ENCODE measurements around the gene PHC2.

The PHC2 gene

GRCh38 chr1:33358114-33358794 lies 72.6 kb downstream of the PHC2 start:
- in situ Hi-C loops (cut with HindIII; ENCODE audit: low pct_ligation_motif_present, low sequenced_read_pairs): no loop called here
- Histone ChIP-seq H3K27me3 (replicated peaks) (no peaks in the 10 kb centered on the region), H3K27ac (no peak overlapping the region), H3K4me3 (ENCODE audit: low read depth, low read length) (no peak overlapping the region), H3K36me3 (replicated peaks) (peaks cover 24% of the 10 kb centered on the region)
- no peak for DNase-seq
- TF ChIP-seq, protein P1, sequence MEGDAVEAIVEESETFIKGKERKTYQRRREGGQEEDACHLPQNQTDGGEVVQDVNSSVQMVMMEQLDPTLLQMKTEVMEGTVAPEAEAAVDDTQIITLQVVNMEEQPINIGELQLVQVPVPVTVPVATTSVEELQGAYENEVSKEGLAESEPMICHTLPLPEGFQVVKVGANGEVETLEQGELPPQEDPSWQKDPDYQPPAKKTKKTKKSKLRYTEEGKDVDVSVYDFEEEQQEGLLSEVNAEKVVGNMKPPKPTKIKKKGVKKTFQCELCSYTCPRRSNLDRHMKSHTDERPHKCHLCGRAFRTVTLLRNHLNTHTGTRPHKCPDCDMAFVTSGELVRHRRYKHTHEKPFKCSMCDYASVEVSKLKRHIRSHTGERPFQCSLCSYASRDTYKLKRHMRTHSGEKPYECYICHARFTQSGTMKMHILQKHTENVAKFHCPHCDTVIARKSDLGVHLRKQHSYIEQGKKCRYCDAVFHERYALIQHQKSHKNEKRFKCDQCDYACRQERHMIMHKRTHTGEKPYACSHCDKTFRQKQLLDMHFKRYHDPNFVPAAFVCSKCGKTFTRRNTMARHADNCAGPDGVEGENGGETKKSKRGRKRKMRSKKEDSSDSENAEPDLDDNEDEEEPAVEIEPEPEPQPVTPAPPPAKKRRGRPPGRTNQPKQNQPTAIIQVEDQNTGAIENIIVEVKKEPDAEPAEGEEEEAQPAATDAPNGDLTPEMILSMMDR (IDR thresholded peaks at IDR 0.05; ENCODE audit: low read depth, low read length, missing control alignments): no peak

DNA sequence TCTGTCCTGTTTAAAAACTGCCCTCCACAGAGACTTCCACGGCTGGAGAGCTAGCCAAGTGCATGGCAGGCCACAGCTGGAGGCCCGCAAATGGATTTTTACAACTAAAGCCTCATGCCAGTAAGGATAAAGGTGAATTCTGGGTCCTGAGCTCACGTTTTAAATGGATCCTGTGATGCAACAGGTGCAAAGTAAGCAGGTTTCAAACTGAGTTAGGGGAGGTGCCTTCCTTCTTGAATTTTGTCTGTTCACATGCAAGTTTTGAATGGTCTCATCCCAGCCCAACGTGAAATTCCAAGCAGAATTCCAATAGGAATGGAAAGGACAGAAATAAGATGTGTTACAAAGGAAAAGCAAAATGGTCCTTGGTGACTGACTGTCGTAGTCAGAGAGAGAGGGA lies 73.8 kb downstream of the PHC2 start:
- TF ChIP-seq, protein P1 (IDR thresholded peaks at IDR 0.05; ENCODE audit: low read depth, low read length, missing control alignments): no peak
- Histone ChIP-seq H3K27me3 (replicated peaks) (no peaks in the 10 kb centered on the region), H3K4me3 (ENCODE audit: low read depth, low read length) (no peak overlapping the region), H3K36me3 (replicated peaks) (peaks cover 24% of the 10 kb centered on the region), H3K27ac (no peak overlapping the region)
- in situ Hi-C loops (cut with HindIII; ENCODE audit: low pct_ligation_motif_present, low sequenced_read_pairs): no loop called here
- no peak for DNase-seq

DNA sequence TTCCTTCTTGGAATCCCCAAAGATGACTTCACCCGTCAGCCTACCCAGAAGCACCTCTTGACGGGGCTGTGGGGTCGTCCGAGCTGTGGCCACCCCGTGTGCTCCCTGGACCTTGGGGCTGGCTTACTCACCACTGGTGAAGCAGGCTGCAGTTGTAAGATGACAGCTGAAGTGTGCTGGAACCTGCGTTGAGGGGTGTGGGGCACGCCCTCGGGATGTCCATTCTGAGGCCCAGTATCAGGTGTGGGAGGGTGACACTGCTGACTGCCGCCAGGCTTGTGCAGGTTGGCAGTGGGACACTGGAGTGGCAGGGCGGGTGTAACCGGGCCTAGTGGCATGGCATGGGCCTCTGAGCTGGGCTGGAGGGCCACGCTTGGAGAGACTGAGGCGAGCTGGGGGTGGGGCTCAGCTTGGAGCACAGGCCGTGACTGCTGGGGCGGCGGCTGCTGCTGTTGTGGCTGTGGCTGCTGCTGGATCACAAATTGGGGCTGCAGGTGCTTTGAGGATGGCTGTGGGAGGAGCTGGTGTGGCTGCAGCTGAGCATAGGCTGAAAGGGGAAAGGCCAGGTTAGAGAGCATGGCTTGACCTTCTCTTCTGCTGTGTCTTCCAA lies 76.1 kb downstream of the PHC2 start:
- H3K4me3 ChIP-seq (ENCODE audit: low read depth, low read length): no peak overlapping the region
- peaks cover 24% of the 10 kb centered on the region for H3K36me3 ChIP-seq (replicated peaks)
- in situ Hi-C loops (cut with HindIII; ENCODE audit: low pct_ligation_motif_present, low sequenced_read_pairs): no loop called here
- TF ChIP-seq, protein P1 (IDR thresholded peaks at IDR 0.05; ENCODE audit: low read depth, low read length, missing control alignments): no peak
- no peak for DNase-seq
- no peak overlapping the region for H3K27ac ChIP-seq
- H3K27me3 ChIP-seq (replicated peaks): no peaks in the 10 kb centered on the region

GRCh38 chr1:33353531-33353930 lies 77.4 kb downstream of the PHC2 start:
- no peaks in the 10 kb centered on the region for H3K27me3 ChIP-seq (replicated peaks)
- TF ChIP-seq, protein P1 (IDR thresholded peaks at IDR 0.05; ENCODE audit: low read depth, low read length, missing control alignments): no peak
- no peak for DNase-seq

GRCh38 chr1:33351281-33351660 lies 79.6 kb downstream of the PHC2 start:
- H3K27ac ChIP-seq: no peak overlapping the region
- no peaks in the 10 kb centered on the region for H3K27me3 ChIP-seq (replicated peaks)
- H3K36me3 ChIP-seq (replicated peaks): peaks cover 38% of the 10 kb centered on the region
- in situ Hi-C loops (cut with HindIII; ENCODE audit: low pct_ligation_motif_present, low sequenced_read_pairs): no loop called here
- no peak for DNase-seq
- TF ChIP-seq, protein P1 (IDR thresholded peaks at IDR 0.05; ENCODE audit: low read depth, low read length, missing control alignments): no peak
- H3K4me3 ChIP-seq (ENCODE audit: low read depth, low read length): no peak overlapping the region

More at GRCh38 chr1:33353531-33353930, 77.4 kb downstream of the PHC2 start:
- in situ Hi-C loops (cut with HindIII; ENCODE audit: low pct_ligation_motif_present, low sequenced_read_pairs): no loop called here
- H3K27ac ChIP-seq: no peak overlapping the region
- peaks cover 25% of the 10 kb centered on the region for H3K36me3 ChIP-seq (replicated peaks)
- H3K4me3 ChIP-seq (ENCODE audit: low read depth, low read length): no peak overlapping the region

Data from brain microvascular endothelial cell (primary cell).